ENCODE measurements around the gene SLC22A14.
"Not testable (repeated sequence)": the region's sequence is repeated elsewhere in the genome, so short reads cannot be mapped to it uniquely, and the experiment has no call there.

The SLC22A14 gene, protein sequence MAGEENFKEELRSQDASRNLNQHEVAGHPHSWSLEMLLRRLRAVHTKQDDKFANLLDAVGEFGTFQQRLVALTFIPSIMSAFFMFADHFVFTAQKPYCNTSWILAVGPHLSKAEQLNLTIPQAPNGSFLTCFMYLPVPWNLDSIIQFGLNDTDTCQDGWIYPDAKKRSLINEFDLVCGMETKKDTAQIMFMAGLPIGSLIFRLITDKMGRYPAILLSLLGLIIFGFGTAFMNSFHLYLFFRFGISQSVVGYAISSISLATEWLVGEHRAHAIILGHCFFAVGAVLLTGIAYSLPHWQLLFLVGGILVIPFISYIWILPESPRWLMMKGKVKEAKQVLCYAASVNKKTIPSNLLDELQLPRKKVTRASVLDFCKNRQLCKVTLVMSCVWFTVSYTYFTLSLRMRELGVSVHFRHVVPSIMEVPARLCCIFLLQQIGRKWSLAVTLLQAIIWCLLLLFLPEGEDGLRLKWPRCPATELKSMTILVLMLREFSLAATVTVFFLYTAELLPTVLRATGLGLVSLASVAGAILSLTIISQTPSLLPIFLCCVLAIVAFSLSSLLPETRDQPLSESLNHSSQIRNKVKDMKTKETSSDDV
- 0 to 0.11 (median 0) reads per million in 3 experiments for total RNA-seq

DNA sequence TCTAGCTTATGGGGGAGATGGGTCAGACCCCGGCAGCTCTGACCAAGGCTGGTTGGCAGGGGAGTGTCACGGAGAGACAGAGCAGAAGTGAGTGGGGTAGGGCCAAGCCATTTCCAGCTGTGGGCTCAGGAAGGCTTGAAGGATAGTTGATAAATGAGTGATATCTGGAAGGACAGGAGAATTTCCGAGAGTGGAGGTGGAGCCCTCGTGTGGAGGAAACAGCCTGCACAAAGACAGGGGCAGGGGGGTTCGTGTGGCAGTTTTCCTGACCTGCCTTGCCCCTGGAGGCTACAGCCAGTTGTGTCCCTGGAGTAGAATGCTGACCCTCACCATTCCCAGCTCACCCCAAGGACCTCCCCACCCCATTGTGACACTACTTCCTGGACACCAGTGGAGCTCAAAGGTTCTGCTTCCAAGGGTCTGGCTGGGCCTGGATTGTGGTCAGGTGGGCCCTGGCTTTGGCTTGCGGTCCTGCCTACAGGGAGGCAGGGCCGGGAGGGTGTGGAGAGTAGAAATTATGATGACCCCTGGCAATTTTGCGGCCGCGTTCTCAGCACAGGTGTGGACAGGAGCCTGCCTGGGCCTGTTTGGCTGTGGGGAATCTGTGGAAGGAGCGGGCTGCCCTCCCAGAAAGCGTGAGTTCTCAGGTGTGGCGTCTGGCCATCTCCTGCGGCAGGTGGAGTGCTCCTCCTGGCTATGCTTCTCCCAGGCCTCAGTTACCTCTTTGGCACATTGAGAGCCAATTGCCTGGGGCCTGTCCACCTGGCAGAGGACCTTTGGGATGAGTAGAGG lies at the start of gene SLC22A14:
TSS of gene SLC22A14 (plus strand) at position 400 of the 792 bp plus-strand sequence. CDS start 23,733 bp downstream, outside the sequence.
- no peak for DNase-seq

DNA sequence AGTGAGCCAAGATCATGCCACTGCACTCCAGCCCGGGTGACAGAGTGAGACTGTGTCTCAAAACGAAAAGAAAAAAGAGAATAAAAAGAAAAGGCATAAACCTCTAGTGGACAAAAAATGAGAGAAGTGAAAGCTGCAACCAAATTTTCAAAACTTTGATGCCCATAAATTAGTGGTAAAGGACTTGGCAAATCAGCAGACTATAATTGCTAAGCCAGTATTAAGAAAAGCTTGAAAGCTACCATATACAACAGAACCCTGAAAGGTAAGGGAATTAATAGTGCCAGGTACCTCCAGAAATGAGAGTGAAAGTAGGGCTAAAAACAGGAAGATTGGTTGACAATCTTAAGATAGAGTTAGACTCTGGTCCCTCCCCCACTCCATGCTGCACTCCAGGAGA lies 49.4 kb upstream of the SLC22A14 start:
- DNase-seq: no peak

DNA sequence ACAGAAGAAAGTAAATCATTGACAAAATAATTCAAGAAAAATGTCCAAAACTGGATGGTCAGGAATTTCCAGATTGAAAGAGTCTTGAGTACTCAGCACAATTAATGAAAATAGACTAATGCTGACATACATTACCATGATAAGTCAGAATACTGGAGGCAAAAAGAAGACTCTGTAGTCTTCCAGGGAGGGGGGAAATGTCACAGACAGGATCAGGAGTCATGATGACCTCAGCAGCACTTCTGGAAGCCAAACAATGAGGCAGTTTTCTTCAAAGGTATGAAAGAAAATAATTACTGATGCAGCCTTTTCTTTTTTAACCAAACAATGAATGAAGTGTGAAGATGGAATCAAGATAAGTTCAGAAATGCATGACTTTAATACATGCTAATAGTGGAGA lies 46.6 kb upstream of the SLC22A14 start:
- no peak for DNase-seq

DNA sequence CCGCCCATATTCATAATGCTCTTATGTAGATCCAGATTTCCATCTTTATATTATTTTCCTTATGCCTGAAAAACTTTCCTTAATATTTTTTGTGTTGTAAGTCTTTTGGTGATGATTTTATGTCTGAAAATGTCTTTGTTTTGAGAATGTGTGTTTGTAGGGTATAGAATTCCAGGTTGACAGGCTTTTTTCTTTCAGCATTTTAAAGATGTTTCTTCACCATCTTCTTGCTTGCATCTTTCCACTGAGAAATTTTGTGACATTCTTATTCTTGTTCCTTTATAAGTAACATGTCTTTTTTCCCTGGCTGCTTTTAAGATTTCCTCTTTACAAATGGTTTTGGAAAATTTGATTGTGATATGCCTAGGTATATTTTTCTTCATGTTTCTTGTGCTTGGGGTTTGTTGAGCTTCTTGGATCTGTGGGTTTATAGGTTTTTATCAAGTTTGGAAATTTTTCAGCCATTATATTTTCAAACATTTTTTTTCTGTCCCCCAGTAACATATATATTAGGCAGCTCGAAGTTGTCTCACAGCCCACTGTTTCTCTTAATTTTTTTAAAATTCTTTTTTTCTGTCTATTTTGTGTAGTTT lies 43.6 kb upstream of the SLC22A14 start:
- no peak for DNase-seq

DNA sequence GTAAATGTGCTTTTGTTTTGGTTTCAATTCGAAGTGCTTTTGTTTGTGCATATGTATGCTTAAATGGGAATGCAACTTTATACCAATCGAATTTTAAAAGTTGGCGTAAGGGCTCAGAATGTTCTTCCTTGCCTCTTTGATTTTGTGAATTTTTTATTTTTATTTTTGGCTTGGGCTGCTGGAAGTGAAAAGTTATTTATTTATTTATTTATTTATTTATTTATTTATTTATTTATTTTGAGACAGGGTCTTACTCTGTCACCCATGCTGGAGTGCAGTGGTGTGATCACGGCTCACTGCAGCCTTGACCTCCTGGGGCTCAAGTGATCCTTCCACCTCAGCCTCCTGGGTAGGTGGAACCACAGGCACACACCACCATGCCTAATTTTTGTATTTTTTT lies 39.3 kb upstream of the SLC22A14 start:
- not testable (repeated sequence) for DNase-seq

DNA sequence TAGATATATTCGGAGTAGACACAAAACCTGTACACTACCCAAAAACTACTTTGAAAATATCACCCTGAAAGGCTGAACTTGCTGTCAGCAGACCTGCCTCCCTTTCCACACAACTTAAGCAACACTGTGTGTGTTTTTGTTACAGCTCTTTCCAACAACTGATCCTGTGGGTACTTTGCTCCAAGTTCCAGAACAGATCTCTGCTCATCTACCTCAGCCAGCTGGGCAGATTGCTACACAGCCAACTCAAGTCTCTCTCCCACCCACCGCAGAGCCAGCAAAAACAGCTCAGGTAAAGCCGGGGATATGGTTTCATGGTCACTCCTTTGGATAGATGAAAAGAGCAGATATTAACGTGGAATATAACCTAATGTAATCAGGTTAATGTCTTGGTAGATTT lies 36.2 kb upstream of the SLC22A14 start:
- DNase-seq: no peak

DNA sequence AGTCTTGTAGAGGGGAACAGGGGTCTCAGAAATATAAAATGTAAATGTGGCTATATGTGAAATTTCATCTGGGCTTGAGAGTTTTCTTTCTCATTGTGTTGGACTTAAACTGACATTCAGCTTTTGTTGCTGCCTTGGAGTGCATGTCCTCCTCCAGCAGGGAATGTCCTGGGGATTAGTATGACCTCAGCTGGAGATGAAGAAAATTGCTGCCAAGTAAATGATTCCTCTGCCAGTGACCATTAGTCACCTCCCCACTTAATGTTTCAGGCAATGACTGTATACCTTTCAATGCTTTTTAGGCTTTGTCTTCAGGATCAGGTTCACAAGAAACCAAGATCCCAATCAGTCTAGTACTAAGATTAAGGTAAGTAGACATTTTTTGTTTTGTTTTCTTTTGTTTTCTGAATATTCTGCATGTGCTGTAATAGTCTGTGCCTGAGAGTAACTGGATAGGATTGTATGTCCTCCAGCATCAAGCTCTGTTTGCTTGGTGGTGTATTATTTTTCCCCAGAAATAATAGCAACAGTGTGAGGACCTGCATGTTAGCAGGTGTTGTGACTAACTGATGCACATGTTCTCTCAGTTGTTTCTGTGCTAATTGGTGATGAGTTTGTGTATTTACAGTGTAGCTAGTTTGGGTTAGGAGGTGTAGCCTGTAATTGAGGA lies 34.6 kb upstream of the SLC22A14 start:
- no peak for DNase-seq

DNA sequence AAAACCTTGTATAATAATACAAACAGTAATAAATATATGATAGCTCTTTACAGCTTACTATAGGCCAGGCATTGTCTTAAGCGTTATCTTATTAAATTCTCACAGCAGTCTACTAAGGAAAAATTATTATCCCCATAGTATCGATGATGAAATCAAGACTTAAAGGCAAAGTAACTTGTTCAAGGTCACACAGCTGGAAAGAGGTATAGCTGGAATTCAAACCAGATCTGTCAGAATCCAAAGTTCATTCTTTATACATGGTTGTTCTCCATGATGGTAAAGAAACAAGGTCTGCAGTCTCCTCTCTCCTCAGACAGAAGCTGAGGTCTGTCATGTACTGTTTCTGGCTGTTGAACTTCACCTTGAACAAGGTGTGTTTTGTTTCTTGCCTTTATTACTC lies 31.9 kb upstream of the SLC22A14 start:
- no peak for DNase-seq

DNA sequence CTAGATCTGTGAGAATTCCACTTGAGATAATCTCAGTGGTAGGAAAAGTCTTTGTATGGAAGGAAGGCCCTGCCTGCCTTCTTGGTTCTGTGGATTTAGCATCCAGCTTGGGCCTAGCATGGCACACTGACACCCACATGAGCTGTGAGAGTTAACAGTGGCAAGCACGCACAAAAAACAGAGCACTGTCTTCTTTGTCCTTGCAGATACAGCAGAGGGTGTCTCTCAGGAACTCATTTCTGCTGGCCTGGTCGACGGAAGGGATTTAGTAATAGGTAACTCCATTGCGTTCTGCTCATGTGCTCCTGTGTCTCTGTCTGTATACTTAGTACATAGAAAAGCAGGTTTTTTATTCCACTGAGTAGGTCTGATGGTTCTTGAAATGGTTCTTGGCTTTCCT lies 30.9 kb upstream of the SLC22A14 start:
- no peak for DNase-seq

DNA sequence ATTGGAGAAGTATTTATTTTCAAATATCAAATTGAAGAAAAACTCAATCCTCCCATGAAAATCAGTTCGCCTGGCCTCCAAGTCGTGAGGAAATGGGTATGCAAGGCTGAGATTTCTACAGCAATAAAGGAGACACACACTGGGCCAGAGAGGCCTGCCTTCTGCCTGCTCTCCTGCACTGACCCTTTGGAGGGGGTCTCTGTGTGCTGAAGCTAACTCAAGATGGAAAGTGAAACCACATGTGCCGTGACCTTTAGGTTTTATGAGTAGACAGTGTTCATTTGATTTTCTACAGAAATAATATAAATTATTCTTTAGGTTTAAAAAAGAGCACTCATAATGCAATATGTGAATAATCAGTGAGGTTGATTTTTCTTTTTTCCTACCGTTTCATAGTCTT lies 28.4 kb upstream of the SLC22A14 start:
- DNase-seq: no peak

DNA sequence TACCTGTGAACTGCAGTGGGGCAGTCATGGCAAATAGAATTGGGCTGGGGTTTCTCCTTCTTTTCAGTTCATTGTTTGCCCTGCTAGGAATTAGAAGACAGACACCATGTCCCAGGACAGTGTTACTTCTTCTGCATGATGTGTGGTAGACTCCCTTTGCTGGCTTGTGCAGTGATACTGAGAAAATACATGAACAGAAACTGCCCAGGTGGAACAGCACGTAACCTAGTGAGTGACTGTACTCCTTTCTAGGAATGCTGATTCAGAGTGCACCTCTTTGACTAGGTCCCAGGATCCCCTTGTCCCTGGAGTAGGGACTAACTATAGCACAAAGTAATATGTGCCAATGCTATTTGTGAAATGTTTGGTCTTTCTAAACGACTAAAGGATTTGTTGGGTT lies 27.2 kb upstream of the SLC22A14 start:
- DNase-seq: no peak

DNA sequence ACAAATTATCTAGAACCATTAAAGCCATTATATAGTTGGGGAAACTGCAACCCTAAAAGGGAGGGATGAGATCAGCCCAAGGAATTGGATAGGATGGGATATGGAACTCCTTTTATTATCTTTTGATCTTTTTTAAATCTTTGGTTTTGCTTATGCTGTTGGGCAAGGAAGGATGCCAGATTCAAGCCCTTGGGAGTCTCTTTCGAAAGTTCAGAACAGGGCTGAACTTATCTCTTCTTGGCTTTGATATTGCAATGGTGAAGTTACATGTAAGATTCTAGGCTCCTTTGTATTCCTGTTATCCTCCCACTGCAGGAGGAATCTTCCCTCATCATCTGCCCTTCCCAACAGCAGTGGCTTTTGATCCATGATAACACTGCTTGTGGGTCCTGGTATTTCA lies 26.5 kb upstream of the SLC22A14 start:
- DNase-seq: no peak

DNA sequence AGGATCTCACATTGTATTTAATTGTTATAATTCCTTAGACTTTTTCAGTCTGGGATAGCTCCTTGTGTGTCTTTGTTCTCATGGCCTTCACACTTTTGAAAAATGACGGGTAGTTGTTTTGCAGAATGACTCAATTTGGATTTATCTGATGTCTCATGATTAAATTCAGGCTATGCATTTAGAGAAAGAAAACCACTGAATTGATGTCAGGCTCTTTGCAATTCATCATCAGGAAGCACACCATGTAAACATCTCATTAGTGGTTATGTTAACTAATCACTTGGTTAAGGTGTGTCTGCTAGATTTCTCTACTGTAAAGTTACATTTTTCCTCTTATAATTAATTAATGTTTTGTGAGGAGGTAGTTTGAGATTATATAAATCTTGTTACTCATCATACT lies 24.5 kb upstream of the SLC22A14 start:
- no peak for DNase-seq

DNA sequence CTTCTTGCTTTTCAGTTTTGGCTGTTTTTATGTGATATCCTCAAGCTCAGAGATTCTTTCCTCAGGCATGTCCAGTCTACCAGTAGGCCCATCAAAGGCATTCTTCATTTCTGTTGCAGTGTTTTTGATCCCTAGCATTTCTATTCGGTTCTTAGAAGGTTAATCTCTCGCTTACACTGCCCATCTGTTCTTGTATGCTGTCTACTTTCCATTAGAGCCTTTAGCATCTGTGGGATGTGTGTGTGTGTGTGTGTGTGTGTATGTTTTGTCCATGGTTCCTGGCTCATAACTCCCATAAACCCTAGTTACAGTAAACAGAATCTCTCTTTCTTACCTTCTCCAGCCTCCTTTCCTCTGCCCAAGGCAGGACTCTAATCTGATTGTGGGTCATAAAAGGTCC lies 21.6 kb upstream of the SLC22A14 start:
- DNase-seq: no peak

DNA sequence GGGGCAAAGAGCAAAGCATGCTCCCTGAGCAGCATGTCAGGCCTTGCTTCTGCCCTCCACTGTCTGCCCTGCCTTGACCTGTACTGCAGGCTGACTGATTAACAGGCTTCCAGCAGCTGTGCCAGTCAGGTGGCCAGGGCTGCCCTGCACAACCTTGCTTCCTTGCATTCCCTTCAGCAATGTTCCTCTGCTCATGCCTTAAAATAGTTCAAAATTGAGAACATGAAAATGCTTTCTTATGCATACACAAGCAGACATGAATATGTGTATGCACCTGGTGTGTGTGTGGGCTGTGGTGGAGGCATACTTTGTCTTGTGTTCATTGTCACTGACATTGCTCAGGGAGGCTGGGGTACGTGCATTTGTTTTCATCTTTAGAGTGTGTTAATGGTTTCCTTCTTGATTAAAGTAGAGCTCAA lies 17.7 kb upstream of the SLC22A14 start:
- no peak for DNase-seq

DNA sequence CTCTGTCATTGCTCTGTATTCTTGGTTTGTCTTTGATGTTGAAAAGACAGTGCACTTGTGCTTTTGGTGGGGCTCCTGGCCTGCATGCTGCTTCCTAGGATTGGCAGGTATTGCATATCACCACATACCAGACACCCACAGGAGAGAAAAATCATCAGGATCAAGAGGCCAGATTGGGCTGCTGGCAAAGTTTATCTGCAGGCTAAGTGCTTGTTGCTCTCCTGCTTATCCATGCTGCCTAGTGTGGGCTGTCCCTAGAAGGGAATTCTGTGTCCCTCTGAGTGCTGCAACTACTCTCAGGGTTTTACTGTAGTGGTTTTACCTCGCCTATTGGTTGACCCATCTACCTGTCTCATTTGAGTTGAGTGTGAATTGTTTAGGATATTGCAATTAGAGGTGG lies 17.3 kb upstream of the SLC22A14 start:
- DNase-seq: no peak

DNA sequence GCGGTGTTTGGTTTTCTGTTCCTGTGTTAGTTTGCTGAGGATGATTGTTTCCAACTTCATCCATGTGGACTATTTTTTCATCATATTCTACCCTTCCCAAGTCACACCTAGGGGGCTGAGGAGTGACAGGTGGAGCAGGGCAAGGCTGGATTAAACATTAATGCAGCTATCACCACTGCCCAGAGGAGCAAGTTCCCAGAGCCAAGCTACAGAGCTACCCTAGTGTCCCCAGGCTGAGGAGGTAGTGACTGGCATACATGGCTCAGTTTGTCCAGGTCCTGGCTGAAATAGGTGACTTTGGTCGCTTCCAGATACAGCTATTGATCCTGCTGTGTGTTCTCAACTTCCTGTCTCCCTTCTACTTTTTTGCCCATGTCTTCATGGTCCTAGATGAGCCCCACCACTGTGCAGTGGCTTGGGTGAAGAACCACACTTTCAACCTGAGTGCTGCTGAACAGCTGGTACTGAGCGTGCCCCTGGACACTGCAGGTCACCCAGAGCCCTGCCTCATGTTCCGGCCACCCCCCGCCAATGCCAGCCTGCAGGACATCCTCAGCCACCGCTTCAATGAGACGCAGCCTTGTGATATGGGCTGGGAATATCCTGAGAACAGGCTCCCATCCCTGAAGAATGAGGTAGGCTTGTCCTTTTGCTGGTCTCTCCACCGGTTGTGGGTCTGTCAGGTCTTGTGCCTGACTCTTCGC lies 16.3 kb upstream of the SLC22A14 start, which contains the start of gene SLC22A13:
TSS of gene SLC22A13 (plus strand) at position 209 of the 704 bp plus-strand sequence. CDS start at position 258, 49 bp downstream.
- no peak for DNase-seq

DNA sequence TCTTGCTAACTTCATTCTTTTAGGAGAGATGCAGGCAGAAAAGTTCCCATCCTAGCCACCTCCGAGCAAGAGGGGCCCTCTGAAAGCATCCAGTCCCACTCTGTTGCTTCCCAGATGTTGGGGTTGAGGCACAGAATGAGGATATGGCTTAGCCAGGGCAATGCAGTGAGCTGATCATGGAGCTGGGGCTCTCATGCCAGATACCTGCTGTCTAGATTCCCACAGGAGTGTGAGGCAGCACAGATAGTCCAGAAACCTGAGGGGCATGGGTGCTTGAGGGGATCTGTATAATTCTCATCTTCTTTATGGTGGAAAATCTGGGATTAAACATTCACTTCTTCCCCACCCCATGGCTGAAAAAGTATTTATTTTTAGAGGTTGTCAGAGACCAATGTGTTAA lies 15.3 kb upstream of the SLC22A14 start:
- DNase-seq: no peak

DNA sequence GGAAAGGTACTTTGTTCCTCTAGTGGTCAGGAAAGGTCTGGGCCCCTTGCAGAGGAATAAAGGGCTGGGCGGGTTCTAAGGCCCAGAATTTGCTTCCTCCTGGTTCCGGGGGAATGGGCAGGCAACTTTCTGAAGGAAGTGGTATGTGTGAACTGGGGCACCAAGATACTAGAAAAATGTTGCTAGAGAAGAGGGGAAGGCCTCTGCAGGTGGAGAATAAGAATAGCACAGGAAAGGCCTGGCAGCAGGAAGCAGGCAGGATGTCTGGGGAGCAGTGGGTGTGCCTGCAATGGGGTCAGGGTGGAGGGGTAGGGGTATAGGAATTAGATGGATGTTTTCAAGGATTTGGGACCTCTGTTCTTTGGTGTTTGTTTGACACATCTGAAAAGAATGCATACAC lies 14.4 kb upstream of the SLC22A14 start:
- no peak for DNase-seq

DNA sequence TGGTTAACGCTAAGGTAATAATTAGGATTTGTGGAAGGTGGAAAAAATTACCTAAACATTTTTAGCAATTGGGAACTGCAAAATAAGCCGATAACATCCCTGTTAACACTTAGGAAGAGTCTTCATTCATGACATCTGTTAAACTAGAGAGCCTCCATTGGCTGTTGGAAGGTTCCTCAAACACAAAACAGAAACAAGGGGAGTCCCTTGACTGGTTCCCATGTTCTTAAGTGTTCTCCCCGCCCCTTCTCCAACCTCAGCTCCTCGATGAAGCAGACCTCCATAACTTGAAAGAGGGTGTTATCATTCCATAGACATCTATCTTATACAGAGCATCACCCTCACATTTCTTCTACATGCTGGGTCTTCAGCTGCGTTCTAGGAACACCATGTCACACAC lies 14.0 kb upstream of the SLC22A14 start:
- no peak for DNase-seq

DNA sequence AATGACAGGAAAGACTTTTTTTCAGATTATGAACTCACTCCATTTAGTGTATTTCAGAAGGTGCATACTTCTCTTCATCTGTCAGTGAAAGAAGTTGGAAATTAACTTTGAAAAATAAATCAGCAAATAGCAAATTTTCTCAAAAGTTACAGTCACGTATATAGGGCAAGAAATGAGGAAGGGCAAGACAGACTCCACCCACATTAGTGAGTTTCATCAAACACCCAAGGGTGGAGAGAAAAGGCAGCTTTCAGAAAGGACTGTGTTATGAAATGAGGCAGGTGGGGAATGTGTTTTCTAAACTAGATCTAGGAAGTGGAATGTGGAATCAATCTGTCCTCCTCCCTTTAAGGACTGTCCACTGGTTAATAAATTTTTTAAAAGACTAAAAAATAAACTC lies 13.6 kb upstream of the SLC22A14 start:
- no peak for DNase-seq

DNA sequence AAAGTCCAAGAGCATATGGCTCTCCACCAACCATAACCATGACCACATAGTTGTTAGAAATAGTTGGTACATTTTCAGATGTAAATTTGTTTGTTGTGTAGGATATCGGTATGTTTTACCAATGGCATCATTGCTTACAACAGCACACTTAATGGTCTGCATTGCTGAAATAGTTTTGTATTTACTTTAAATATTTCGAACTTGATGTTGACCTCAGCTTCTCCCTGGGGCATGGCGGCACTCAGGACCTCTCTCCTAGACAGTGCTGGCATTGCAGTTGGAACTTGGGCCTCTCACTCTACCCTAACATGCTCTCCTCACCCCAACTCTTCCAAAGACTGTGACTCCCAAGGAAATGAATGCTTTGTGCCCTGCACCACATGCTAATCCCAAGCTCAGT lies 11.5 kb upstream of the SLC22A14 start:
- DNase-seq: no peak
